Fibroblast of mammary gland (primary cell): Measurements from ENCODE around the gene BPIFA1.

Experiments used
- DNase-seq: peaks from one replicate; pipeline ENCODE4 v3.0.0-alpha.2; 2010; ENCODE audit warnings: low read depth
- H3K4me3 ChIP-seq: 2 replicates; pipeline ENCODE4 v1.5.1; 2011; ENCODE audit warnings: low read depth, mild to moderate bottlenecking, low read length, moderate library complexity; ENCODE audit not compliant: control insufficient read depth
- CTCF ChIP-seq: conservative IDR thresholded peaks from 2 replicates; pipeline ENCODE4 v1.5.1; 2011; ENCODE audit warnings: low read depth, low read length, inconsistent platforms; ENCODE audit not compliant: control insufficient read depth, insufficient read depth

BPIFA1 gene

GRCh38 chr20:33249456-33249855 lies 13.7 kb downstream of the BPIFA1 start:
- H3K4me3 ChIP-seq: no peak overlapping the region
- TF ChIP-seq CTCF: no peak
- DNase-seq: no peak

GRCh38 chr20:33250666-33251065 lies 14.9 kb downstream of the BPIFA1 start:
- TF ChIP-seq CTCF: no peak
- DNase-seq: peak; percentile 3
- no peak overlapping the region for H3K4me3 ChIP-seq

- TF ChIP-seq CTCF: no peak
- H3K4me3 ChIP-seq: no peak overlapping the region
- no peak for DNase-seq
These were observed 15.7 kb downstream of the BPIFA1 start for GRCh38 chr20:33251496-33251895.

GRCh38 chr20:33252460-33252859 lies 16.7 kb downstream of the BPIFA1 start:
- no peak for TF ChIP-seq CTCF
- H3K4me3 ChIP-seq: no peak overlapping the region
- no peak for DNase-seq

GRCh38 chr20:33255005-33255404 lies 19.2 kb downstream of the BPIFA1 start:
- H3K4me3 ChIP-seq: no peak overlapping the region
- no peak for DNase-seq
- TF ChIP-seq CTCF: no peak

GRCh38 chr20:33257237-33257636 lies 21.4 kb downstream of the BPIFA1 start:
- no peak overlapping the region for H3K4me3 ChIP-seq

More at GRCh38 chr20:33257237-33257636, 21.4 kb downstream of the BPIFA1 start:
- no peak for TF ChIP-seq CTCF
- no peak for DNase-seq
